Activated T-helper 2 cell treated with anti-CD3 and anti-CD28 coated beads, Interferon-gamma antibody, Interleukin-2, Interleukin-4, amounts not matched to agents 10 μg/mL and 5 μg/mL and 100 μg/mL, durations not matched to agents 14 hours and 24 hours and 36 hours (primary cell): ENCODE results near the gene OPCML. TPM values are rescaled to one million over a fixed set of nuclear protein-coding genes. Genes with fewer than 3 reads are reported as not detected.

Experiments
- DNase-seq: peaks from one replicate; pipeline ENCODE4 v3.0.0; 2021; ENCODE audit warnings: low spot score
- H3K27ac Mint-ChIP-seq: one replicate; pipeline ENCODE4 v1.8.0; 2021; ENCODE audit warnings: mixed read lengths
- H3K27me3 Mint-ChIP-seq: one replicate; pipeline ENCODE4 v1.8.0; 2021; ENCODE audit warnings: low read depth, mixed read lengths
- H3K36me3 Mint-ChIP-seq: one replicate; pipeline ENCODE4 v1.8.0; 2021; ENCODE audit warnings: low read depth, mixed read lengths
- H3K4me1 Mint-ChIP-seq: one replicate; pipeline ENCODE4 v1.8.0; 2021; ENCODE audit warnings: low read depth, mixed read lengths
- H3K4me3 Mint-ChIP-seq: one replicate; pipeline ENCODE4 v1.8.0; 2021; ENCODE audit warnings: low read depth, mild to moderate bottlenecking, moderate library complexity, mixed read lengths
- H3K9me3 Mint-ChIP-seq: one replicate; pipeline ENCODE4 v1.8.0; 2021; ENCODE audit warnings: mixed read lengths
- intact Hi-C: fragments of 100-400 bp; cut with micrococcal nuclease; formaldehyde crosslinking; loops from one replicate; pipeline ENCODE4 v1.15.1; 2023
- total RNA-seq: library from RNA; stranded (reverse); gene quantifications from 2 replicates; pipeline ENCODE4 v1.2.3, GENCODE V29; 2022

The OPCML gene
- total RNA-seq, 1 donor from 2014 or later = not detected

DNA sequence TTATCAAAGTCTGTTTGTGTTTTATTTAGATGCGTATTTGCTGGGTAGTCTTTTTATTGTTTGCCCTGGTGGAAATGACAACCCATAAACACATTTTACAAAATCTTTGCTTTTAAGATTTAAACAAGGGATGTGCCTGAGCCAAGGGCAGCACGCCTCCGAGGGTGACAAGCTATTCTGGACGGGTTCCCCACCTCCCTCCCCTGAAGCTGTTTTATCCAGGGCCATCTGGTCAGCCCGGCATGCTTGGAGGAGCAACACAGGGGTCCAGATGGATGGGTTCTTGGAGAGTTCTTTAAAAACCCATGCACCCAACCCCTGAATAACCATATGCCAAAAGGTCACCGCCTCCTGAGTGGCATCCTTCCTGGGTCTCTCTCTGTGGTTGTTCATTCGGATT, 408.9 kb downstream of the OPCML start:
- Mint-ChIP-seq H3K36me3 (no peaks in the 10 kb centered on the region), H3K27ac (no peak overlapping the region), H3K4me3 (no peak overlapping the region), H3K4me1 (no peaks in the 10 kb centered on the region), H3K27me3 (no peaks in the 10 kb centered on the region), H3K9me3 (no peaks in the 10 kb centered on the region)
- DNase-seq = no peak
- intact Hi-C loops = no loop called here

DNA sequence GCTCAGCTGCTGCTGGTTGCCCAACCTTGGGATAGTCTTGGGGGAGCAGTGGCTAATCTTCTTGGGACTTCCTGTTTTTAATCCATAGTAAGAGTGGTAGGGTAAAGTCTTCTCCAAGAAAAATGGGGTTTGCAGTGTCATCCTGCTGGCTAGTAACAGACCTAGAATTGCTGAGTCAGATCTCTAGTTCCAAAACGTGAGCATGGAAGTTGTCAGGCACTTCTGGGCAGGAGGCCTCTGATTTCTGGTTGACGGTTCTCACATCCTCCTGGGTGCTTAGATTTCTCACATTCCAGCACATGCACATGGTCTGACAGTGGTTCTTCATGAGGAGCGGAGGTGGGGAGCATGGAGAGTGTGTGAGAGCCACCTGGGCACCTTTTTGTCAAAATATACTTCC, 410.0 kb downstream of the OPCML start:
- Mint-ChIP-seq H3K9me3 (no peaks in the 10 kb centered on the region), H3K4me3 (no peak overlapping the region), H3K27me3 (no peaks in the 10 kb centered on the region), H3K4me1 (no peaks in the 10 kb centered on the region), H3K27ac (no peak overlapping the region), H3K36me3 (no peaks in the 10 kb centered on the region)
- DNase-seq = no peak
- intact Hi-C loops = no loop called here

GRCh38 chr11:133118563-133119268, 413.6 kb downstream of the OPCML start:
- no peaks in the 10 kb centered on the region for H3K36me3 Mint-ChIP-seq
- H3K27me3 Mint-ChIP-seq = no peaks in the 10 kb centered on the region
- no peaks in the 10 kb centered on the region for H3K4me1 Mint-ChIP-seq
- no peak overlapping the region for H3K4me3 Mint-ChIP-seq
- H3K27ac Mint-ChIP-seq = no peak overlapping the region
- intact Hi-C loops = no loop called here
- DNase-seq = no peak
- H3K9me3 Mint-ChIP-seq = no peaks in the 10 kb centered on the region

DNA sequence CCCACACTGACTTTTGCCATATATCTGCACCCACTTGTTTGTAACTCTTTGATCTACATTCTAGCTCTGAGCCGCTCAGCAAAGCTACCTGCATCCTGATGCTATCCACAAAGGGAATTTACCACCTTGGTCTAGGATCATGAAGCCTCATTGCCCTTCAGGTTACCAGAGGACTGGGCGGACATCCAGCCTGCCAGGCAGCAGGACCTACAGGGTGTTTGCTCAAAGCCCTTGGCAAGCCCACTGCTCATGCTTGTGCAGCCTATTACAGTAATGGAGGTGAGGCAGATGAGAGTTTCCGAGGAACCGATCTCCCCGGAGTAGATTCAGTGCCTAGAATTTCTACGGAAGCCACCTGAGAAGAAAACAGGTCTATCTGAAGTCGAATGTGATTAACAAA, 417.2 kb downstream of the OPCML start:
- H3K4me1 Mint-ChIP-seq = no peaks in the 10 kb centered on the region
- DNase-seq = no peak
- no peaks in the 10 kb centered on the region for H3K36me3 Mint-ChIP-seq
- H3K9me3 Mint-ChIP-seq = no peaks in the 10 kb centered on the region
- no peak overlapping the region for H3K27ac Mint-ChIP-seq
- no peak overlapping the region for H3K4me3 Mint-ChIP-seq
- H3K27me3 Mint-ChIP-seq = no peaks in the 10 kb centered on the region
- intact Hi-C loops = no loop called here

DNA sequence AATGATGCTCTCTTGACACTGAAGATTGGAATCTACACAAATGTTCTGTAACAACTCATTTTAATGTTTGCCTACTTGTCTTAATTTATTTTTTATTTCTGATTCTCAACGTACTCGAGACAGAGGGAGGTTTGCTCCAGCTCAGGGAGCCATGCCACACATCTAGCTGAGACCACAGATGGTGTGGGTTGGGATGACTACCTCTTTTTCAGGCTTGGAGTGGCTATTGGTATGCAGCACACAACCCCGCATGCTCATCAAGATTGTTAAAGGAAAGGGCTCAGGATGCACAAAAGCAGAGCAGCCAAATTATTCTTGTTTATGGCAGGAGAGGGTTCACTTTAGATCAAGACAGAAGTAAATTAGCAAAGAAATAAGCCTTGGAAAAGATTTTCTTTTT, 424.5 kb downstream of the OPCML start:
- H3K27ac Mint-ChIP-seq = no peak overlapping the region
- DNase-seq = no peak
- no peaks in the 10 kb centered on the region for H3K9me3 Mint-ChIP-seq
- no peaks in the 10 kb centered on the region for H3K36me3 Mint-ChIP-seq
- no peaks in the 10 kb centered on the region for H3K4me1 Mint-ChIP-seq
- intact Hi-C loops = no loop called here
- no peak overlapping the region for H3K4me3 Mint-ChIP-seq
- H3K27me3 Mint-ChIP-seq = no peaks in the 10 kb centered on the region

- no peaks in the 10 kb centered on the region for H3K27me3 Mint-ChIP-seq
- no peak for DNase-seq
- H3K9me3 Mint-ChIP-seq = no peaks in the 10 kb centered on the region
- no peak overlapping the region for H3K4me3 Mint-ChIP-seq
- H3K27ac Mint-ChIP-seq = no peak overlapping the region
- intact Hi-C loops = no loop called here
- no peaks in the 10 kb centered on the region for H3K4me1 Mint-ChIP-seq
- H3K36me3 Mint-ChIP-seq = no peaks in the 10 kb centered on the region
Measured at GRCh38 chr11:133107136-133107535, 425.2 kb downstream of the OPCML start.

GRCh38 chr11:133106417-133106816, 425.9 kb downstream of the OPCML start:
- intact Hi-C loops = no loop called here
- Mint-ChIP-seq H3K27ac (no peak overlapping the region), H3K9me3 (no peaks in the 10 kb centered on the region), H3K4me3 (no peak overlapping the region), H3K4me1 (no peaks in the 10 kb centered on the region), H3K27me3 (no peaks in the 10 kb centered on the region), H3K36me3 (no peaks in the 10 kb centered on the region)
- no peak for DNase-seq

DNA sequence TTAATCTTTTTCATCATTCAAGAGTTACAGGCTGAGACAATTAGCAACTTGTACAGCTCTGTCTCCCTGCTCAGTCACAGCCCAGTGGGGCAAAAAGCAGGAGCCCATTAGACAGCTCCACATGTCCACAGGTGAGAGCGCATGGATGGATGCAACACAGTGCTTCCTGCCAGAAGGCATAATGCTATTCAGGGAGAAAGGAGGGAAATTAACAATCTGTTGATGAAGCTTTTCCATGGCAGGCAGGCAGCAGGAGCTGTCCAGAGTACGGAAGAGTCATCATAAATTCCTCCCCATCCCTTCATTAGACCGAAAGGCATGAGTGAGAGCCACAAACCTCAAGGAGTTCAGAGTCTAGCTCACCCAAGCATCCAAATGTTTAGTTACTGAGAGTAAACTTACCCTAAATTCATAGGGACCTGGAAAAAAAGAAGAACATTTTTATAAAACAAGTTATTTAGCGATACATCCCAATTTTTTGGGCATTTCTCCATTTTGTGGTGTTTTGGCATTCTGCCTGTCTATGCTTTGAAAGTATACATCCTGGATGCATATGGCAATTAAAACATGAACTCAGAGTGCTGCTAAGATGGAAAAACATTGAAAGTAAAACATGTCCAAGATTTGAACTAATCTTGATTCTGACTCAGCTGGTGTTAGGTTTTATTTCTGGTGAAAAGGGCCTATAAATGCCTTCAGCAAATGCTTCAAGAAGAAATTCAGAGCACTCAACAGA, 428.1 kb downstream of the OPCML start:
- intact Hi-C loops = no loop called here
- no peaks in the 10 kb centered on the region for H3K4me1 Mint-ChIP-seq

GRCh38 chr11:133096981-133097380, 435.3 kb downstream of the OPCML start:
- no peaks in the 10 kb centered on the region for H3K9me3 Mint-ChIP-seq
- intact Hi-C loops = no loop called here
- H3K4me3 Mint-ChIP-seq = no peak overlapping the region

More for the DNA sequence above, 428.1 kb downstream of the OPCML start:
- H3K36me3 Mint-ChIP-seq = no peaks in the 10 kb centered on the region
- no peak for DNase-seq
- no peaks in the 10 kb centered on the region for H3K9me3 Mint-ChIP-seq
- no peak overlapping the region for H3K27ac Mint-ChIP-seq
- no peak overlapping the region for H3K4me3 Mint-ChIP-seq
- no peaks in the 10 kb centered on the region for H3K27me3 Mint-ChIP-seq

GRCh38 chr11:133086518-133086917, 445.8 kb downstream of the OPCML start:
- H3K27ac Mint-ChIP-seq = no peak overlapping the region
- intact Hi-C loops = no loop called here
- no peaks in the 10 kb centered on the region for H3K4me1 Mint-ChIP-seq
- peaks cover 17% of the 10 kb centered on the region for H3K27me3 Mint-ChIP-seq
- no peaks in the 10 kb centered on the region for H3K9me3 Mint-ChIP-seq
- no peak overlapping the region for H3K4me3 Mint-ChIP-seq
- H3K36me3 Mint-ChIP-seq = no peaks in the 10 kb centered on the region
- DNase-seq = no peak

More at GRCh38 chr11:133096981-133097380, 435.3 kb downstream of the OPCML start:
- H3K27ac Mint-ChIP-seq = no peak overlapping the region
- no peak for DNase-seq
- no peaks in the 10 kb centered on the region for H3K4me1 Mint-ChIP-seq
- H3K27me3 Mint-ChIP-seq = no peaks in the 10 kb centered on the region
- H3K36me3 Mint-ChIP-seq = no peaks in the 10 kb centered on the region

- H3K36me3 Mint-ChIP-seq = no peaks in the 10 kb centered on the region
- H3K9me3 Mint-ChIP-seq = no peaks in the 10 kb centered on the region
- no peaks in the 10 kb centered on the region for H3K4me1 Mint-ChIP-seq
- peaks cover 17% of the 10 kb centered on the region for H3K27me3 Mint-ChIP-seq
- intact Hi-C loops = loop anchor here (2.0 kb wide), 1 partner anchor 752 kb away; no protein-coding TSS in a partner anchor
- H3K27ac Mint-ChIP-seq = no peak overlapping the region
- DNase-seq = peak; percentile 69
- no peak overlapping the region for H3K4me3 Mint-ChIP-seq
Measured at GRCh38 chr11:133082841-133083488, 449.3 kb downstream of the OPCML start.

DNA sequence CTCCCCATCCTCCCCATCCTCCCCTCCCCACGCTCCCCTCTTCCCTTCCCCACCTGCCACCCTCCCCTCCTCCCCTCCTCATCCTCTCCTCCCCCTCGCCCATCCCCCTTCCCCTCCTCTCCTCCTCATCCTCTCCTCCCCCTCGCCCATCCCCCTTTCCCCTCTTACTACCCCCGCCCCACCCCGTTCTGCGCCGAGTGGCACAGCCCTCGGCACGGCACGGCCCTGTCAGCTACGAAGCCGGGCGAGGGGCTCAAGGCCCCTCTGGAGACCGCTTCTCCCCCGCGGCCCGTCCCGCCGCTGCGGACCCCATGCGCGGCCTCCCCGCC, 449.9 kb downstream of the OPCML start:
- Mint-ChIP-seq H3K4me1 (no peaks in the 10 kb centered on the region), H3K27me3 (peaks cover 17% of the 10 kb centered on the region), H3K4me3 (no peak overlapping the region), H3K27ac (no peak overlapping the region), H3K9me3 (no peaks in the 10 kb centered on the region), H3K36me3 (no peaks in the 10 kb centered on the region)
- no peak for DNase-seq
- intact Hi-C loops = loop anchor here (2.0 kb wide), 1 partner anchor 752 kb away; no protein-coding TSS in a partner anchor
